Stimulated activated CD8-positive, alpha-beta memory T cell treated with anti-CD3 and anti-CD28 coated beads, Interleukin-7, amount 100 ng/mL, for 4 hours (primary cell): ENCODE measurements around the gene EPHX1.
"Not testable (repeated sequence)": the region's sequence is repeated elsewhere in the genome, so short reads cannot be mapped to it uniquely, and the experiment has no call there.

Experiments
- DNase-seq, 2 donors: peaks; one replicate each; pipeline ENCODE4 v3.0.0-alpha.2; 2020; ENCODE audit warnings: low read depth in 2 of 2

EPHX1 gene

DNA sequence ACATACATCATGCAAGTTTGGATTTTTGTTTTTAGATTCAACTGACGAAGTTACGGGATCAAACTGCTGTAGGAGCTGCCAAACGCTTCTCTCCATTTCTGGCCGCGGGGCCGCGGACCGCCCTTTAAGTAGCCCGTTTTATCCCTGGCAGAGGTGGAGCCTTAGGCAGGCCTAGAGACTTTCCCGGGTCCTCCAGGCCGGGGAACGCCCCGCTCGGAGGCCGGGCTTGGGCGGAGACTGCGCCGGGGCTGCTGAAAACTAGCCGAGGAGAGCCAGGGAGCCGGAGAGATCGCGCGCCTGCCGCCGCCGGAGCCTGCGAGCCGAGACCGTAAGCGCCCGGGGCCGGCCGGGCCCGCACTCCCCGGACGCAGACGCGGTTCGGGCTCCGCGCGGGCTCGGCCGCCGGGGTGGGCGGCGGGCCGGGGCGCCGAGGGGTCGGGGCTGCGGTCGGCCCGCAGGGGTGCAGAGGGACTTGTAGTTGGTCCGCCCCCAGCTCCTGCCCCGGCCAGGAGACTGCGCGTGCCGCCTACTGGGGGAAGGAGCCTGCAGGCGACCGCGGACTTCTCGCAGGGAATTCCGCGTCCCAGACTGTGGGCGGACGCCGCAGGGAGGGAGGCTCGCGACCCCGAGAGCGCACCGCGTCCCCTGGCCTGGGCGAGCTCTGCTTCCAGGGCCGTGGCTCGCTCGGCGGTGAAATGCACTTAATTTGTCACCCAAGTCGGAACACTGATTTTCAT is at the start of gene EPHX1:
TSS of gene EPHX1 (plus strand) at position 283 of the 737 bp plus-strand sequence. CDS start 18,606 bp downstream, outside the sequence.
- DNase-seq: peak; percentile 13 to 51

DNA sequence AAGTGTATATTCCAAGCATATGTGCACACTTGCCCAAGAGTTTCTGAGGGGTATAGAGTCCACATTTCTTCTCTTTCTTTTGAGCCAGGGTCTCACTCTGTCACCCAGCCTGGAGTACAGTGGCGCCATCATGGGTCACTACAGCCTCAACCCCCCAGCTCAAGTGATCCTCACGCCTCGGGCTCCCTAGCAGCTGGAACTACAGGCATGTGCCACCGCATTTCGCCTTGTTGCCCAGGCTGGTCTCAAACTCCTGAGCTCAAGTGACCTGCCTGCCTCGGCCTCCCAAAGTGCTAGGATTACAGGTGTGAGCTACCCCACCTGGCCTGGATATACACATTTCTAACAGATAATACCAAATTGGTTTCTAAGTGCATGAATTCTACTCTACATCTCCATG is 49.4 kb upstream of the EPHX1 start:
- DNase-seq: no peak

DNA sequence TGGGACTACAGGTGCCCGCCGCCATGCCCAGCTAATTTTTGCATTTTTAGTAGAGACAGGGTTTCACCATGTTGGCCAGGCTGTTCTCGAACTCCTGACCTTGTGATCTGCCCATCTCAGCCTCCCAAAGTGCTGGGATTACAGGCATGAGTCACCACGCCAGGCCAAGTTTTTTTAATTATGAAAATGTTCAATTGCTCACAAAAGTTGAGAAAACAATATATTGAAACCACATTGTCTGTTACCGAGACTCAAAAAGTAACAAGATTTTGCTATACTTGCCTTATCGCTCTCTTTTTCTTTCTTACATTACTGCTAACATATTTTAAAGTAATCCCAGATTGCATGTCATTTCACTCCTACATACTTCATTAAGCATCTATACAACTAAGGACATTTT is 48.5 kb upstream of the EPHX1 start:
- not testable (repeated sequence) for DNase-seq

DNA sequence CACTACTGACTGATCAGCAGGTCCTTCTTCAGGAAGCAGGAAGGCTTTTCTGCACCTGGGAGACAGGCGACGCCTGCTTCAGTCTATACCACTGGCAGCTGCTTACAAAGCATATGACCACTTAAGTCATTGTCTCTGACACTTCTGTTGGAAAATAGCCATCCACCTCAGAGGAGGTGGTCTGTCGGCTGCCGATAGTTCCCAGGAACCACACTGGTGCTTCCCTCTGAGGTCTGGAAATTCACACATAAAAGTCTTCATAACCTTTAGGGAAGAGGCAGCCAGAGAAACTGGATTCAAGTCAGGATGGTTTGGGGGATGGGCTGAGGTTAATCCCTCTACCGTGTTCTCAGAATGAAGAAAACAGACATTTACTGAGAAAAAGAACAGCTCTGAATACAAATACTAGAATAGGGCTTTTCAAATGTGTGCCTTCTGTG is 47.9 kb upstream of the EPHX1 start:
- no peak for DNase-seq

DNA sequence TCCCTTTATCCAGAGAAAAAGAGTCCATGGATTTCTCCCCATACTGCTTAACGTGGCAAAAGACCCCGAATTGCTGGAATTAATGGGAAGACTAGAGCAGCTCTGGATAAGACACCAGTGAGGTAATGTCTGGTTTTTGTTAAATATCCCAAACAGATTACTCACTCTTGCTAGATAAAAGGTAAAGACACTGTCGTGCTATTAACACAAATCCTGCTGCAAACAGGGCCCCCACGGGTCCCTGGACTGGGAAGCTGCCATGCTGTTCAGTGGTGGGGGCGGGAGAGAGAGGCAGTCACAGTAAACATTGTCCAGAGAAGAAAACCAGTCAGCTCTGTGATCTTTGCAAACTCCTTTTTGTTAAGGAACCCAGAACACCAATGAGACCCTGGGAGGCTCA is 47.5 kb upstream of the EPHX1 start:
- DNase-seq: no peak

DNA sequence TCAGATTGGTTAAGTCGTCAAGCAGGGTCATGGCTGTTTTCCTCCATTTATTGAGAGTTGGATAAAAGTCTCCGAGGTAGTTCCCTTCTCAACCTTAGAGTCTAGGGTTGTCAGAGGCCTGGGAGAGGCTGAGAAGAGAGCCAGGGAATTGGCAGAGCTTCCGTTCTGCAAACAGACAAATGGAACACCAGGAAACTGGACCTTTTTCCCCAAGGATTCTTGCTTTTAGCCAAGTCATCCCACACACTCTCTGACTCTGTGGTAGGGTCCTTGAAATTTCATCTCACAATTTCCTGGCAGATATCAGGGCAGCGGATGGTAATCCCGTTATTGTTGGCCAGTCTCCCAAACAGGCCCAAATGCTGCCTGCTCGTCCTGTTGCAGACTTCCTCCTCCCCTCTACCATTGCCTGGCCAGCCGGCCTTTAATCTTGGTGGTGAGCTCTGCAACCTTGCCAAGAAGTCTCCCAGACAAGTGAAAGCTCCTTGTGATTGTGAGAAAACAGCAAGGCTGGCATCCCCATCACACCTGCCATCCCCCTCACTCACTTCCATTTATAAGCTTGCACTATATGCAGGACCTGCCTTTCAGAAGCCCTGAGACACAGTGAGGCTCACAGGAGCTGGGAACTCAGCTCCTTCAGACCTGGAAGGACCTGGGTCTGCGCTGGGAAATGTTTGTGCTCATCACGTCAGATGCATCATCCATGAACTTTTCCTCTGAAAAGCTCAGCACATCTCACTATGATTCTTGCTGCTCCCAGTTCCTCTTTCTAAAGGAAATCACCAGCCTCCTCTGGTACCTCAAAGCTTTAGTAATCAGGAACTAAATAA is 46.0 kb upstream of the EPHX1 start:
- no peak for DNase-seq

DNA sequence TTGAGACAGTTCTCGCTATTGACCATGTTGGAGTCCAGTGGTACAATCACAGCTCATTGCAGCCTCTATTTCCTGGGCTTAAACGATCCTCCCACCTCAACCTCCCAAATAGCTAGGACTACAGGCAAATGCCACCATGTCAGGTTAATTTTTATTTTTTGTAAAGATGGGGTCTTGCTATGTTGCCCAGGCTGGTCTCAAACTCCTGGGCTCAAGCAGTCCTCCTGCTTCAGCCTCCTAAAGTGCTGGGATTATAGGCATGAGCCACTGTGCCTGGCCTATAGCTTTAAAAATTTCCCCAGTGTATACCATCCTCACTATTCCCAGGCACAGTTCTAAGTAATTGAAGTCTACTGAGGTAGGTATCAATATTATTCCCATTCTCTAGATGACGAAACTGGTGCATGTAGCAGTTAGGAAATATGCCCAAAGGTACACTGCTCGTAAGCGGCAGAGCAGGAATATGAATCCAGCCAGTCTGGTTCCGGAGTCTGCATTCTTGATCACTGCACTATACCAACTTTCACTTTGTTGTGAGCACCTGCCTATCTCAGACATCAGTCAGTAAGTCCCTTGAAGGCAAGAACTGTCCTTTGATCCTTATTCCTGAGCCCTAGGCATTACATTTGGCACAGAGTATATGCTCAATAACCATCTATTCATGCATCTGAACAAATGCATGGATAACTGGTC is 43.8 kb upstream of the EPHX1 start:
- no peak for DNase-seq

DNA sequence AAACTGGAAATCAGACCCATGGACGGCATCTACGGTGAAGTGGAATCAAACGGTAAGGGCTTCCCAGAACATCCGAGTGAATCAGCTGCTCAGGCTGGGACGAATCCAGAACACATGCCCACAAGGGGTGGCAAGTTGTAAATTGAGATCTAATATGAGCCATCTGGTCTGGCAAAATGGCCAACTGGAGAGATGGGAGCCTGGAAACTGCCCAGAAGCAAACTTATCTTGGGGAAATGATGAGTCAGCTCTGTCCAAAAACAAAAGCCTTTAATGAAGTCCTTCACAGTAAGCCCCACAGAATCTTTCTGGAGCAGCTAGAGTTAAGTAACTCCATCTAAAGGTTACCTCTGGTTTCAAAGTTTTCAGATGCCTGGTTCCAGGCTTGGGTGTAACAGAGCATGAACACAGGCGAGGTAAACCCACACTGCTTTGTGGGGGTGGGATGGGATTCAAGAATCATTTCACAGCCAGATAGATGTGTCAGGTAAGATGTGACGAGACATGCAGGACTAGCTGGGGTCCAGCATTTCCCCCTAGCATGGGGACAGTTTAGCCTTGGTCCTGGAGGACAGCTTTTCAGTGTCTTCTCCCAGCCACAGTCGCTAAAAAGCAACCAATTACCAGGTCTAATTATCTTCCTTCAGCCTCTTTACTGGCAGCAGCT is 42.8 kb upstream of the EPHX1 start:
- no peak for DNase-seq

DNA sequence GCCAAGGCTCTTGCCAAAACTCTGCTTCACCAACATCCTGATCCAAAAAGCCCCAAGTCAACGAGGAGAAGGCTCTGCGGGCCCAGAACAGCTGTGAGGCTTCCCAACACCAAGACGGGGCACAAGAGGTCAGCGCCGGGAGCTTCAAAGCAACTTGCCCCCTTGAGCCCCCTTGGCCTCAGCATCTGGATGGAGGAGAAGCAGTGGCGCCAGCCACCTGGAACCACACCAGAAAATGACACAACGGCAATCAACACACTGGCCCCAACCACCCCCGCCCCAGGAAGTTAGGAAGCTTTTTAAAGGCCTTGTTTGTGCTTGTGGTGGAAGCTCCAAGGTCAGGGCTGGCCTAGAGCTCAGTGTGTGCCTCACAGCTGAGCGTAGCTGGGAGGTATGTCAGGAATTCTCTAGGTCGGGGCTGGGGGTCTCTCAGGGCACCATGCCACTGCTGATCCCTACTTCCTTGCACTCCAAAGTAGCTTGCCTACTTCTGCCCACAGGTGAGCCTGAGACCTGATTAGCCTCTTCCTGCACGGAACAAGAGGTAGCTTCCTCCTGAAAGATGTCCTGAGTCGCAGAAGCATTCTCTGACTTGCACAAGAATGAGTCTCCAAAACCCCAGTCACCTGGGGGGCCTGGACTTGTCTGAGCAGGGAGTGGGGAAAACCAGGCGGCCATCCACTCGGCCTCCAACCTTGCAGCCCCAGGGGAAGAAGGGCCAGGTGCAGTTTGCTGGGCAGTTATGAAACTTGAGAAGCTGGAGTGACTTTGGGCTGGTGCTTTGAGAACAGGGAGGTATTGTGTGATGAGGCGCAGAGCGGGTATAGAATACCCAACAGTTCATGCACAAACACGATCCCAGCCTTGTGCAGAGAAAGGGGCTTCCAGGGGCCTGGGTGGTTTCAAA is 42.0 kb upstream of the EPHX1 start:
- DNase-seq: no peak

DNA sequence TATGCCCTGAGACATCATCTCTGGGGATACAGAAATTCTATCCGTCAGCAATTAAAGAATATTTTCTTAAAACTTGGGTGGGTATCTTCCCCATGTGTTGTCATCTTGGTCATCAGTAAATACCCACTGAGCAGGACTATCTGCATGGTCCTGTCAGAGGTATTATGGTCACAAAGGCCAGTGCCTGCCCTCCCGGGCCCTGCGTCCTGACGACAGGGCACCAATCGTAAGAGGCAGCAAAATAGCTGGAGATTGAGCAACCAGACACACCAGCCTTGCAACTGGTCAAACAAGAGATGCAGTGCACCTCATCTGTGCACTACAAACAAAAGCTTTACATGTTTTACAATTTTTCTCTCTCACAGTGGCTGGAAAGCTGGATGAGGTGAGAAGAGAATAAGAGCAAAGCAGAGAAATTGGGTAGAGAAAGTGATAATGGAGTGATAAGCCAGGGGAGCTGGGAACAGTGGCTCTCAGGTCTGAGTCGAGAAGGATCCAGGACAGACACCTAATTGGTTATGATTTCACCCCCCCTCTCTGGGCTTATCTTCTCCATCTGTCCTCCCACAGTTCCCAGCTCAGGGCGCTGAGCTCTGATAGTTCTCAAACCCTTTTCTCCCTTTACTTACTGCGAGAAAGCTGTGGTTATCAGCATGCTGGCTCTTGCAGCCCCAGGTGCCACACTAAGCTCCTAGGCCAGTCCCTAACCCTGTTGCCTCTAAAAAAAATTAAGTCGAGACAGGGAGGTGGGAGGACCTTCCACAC is 41.1 kb upstream of the EPHX1 start:
- DNase-seq: no peak

DNA sequence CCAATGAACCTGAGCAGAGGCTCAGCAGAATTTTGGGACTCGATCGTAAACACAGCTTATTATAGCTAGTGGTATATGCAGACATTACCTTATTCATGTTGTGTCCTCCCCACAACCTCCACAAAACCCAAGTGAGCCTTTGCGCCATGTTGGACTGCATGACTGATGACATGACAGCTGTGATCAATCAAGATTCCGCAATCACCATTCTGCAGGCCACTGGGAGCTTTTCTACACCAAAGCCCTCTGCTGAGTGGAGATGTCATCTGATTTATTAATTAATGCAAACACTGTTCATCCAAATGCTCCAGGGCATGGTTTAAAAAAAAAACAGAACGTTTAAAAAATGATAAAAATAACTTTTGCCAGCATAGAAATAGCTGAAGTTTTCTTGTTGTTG is 40.2 kb upstream of the EPHX1 start:
- no peak for DNase-seq

DNA sequence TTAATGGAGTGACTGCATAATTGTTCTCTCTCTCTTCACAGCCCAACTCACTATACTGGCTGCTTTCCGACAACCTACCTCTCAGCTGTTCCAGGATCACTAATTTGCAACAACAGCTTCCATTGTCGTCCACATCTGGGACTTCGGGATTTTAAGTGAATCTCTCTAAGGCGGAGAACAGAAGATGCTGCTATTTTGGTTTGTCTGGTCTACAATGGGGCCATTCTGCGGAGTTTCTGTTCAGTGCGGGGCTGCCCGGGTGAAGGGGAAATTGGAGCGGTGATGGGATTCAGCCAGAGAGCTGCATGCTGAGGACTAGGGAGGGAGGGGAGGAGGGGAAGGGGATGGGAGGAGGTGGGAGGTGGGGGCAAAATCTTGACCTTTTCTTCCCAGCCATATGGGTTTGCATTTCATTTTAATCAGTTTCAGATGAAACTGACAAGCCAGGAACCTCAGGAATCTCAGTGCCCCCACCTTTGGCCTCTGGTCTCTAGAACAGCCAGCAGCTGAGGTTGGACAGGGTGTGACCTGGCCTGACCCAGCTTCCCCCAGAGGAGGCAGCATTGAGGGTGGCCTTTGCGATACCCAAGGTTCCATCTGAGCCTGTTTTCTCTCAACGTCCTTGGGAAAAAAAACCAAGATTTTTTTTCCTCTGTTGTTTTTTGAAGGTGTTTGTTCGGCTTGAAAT is 39.2 kb upstream of the EPHX1 start:
- DNase-seq: no peak

DNA sequence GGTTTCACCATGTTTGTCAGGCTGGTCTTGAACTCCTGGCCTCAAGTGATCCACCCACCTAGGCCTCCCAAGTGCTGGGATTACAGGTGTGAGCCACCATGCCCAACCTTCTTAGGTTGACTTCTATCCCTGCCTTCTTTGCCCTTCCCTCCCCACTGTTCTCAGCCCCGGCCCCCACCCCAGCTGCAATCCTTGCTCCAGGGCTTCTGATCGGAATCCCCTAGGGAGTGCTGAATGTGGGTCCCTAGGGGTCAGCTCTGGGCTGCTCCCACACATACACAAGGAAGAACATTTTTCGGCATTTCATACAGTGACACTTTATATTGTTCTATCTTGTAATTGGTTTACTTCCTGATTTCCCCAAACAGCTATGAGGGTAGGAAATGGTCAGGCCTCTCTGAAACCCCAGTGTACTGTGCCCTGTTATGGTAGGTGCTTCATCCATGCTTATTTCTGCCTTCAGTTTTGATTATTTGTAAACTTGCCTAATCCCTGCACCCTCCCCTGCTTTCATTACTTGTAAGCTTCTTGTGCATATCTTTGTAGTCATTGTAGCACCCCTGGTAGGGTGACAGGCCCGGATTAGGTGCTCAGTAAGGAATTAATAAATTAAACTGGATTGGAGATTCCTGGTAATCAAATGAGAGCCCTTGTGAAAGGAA is 38.1 kb upstream of the EPHX1 start:
- no peak for DNase-seq

DNA sequence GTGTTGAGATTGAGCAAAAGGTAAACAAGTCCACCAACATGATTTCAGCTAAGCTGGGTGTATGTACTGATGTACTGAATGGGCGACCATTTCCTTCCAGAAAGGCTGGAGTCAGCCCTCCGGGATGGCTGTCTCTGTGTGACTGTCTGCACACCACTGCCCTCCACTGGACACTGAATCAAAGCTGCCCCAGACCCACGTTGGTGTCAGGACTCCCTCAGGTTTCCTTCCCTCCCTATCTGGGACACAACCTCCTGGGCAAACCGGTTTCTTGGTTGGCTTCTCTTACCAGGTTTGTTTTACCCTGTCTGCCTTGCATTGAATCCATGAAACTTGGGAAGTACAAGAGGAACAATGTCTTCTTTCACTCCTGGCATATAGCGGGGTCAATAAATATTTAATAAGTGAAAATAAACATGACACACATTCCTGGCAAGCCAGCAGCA is 37.6 kb upstream of the EPHX1 start:
- no peak for DNase-seq

DNA sequence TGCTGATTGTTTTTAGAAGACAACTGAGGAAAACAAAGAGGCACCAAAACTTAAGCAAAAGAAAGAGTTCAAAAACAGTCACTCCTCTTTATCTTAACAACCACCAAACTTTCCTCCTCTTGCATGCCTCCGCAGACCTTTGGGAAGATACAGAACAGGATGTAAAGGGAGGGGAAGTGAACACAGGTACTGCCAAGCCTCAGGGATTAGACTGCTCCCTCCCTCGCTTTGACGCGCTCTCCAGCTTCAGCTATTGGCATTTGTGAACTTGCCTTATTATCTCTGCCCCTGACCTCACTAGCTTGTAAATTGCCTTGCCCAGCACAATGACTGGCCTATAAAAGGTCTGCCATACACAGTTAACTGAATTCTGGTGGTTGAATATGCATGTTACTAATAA is 37.1 kb upstream of the EPHX1 start:
- no peak for DNase-seq

DNA sequence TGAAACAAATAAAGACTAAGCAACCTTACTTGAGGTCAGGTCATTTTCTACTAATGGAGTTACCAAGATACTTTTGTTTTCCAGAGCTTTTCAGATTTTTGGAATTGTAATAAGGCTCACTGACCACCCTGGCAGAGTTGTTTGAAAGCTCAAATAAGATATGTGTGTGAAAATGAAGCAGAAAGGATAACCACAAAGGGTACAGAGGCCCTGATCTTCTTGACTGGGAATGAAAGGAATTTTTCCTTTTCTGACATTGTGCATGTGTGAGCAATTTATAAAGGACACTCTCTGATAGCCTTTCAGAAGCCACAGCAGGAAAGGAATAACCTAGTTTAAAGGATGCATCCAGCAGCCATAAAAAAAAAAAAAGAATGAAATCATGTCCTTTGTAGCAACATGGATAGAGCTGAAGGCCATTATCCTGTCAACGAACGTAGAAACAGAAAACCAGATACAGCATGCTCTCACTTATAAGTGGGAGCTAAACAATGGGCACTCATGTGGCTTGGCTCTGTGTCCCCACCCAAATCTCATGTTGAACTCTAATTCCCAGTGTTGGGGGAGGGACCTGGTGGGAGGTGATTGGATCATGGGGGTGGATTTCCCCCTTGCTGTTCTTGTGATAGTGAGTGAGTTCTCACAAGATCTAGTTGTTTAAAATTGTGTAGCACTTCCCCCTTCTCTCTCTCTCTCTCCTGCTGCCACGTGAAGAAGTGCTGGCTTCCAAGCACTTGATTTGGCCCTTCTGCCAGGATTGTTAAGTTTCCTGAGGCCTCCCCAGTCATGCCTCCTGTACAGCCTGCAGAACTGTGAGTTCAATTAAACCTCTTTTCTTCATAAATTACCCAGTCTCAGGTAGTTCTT is 35.4 kb upstream of the EPHX1 start:
- no peak for DNase-seq

DNA sequence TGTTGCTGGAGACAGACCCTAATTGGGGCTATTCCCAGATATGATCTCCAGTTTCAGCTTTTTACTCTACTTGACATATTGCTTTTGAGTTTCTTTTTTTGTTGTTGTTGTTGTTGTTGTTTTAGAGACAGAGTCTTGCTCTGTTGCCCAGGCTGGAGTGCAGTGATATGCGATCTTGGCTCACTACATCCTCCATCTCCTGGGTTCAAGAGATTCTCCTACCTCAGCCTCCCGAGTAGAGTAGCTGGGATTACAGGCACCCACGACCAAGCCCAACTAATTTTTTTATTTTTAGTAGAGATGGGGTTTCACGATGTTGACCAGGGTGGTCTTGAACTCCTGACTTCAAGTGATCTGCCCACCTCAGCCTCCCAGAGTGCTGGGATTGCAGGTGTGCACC is 33.6 kb upstream of the EPHX1 start:
- no peak for DNase-seq

DNA sequence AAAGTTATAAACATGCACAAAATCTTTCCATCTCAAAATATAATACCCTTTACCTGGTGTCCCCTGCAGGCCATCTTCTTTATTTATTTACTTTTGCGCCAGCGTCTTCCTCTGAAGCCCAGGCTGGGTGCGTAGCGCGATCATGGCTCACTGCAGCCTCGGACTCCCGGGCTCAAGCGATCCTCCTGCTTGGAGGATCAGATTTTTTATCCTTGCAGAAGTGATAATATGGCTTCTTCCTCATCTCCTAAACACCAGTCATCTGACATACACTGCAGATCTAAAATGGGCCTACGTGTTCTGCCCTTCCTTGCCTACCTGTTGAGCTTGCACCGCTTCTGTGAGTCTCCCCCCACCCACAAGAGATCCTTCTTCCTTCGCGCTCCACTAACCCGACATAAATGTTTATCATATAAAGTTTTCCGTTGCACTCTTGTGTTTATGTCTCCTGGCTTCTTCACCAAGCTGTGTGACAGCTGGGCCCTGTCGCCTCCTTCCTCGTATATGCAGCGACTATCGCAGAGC is 32.8 kb upstream of the EPHX1 start:
- no peak for DNase-seq
